ENCODE results near the gene SV2B.
A peak's percentile ranks its signal among the peaks of the same experiment; 100 is the strongest.

SV2B gene

GRCh38 chr15:91099995-91100813 is at the start of gene SV2B:
TSS of gene SV2B (plus strand) at chr15:91100257. CDS start at chr15:91226264, 126,007 bp downstream.
- no peak for TF ChIP-seq ZFX (IDR thresholded peaks at IDR 0.05)
- TF ChIP-seq CTCF (conservative IDR thresholded peaks at IDR 0.05) = no peak; the same call in 1 of the 2 replicates
- H3K27ac ChIP-seq = no peak within 1 kb of the TSS

GRCh38 chr15:91051248-91051647 is 48.8 kb upstream of the SV2B start:
- TF ChIP-seq CTCF (conservative IDR thresholded peaks at IDR 0.05) (no peak), ZFX (IDR thresholded peaks at IDR 0.05) (no peak)
- H3K27ac ChIP-seq = no peak overlapping the region

- TF ChIP-seq CTCF (conservative IDR thresholded peaks at IDR 0.05) (no peak), ZFX (IDR thresholded peaks at IDR 0.05) (no peak)
- no peak overlapping the region for H3K27ac ChIP-seq
Measured at GRCh38 chr15:91054816-91055215, 45.2 kb upstream of the SV2B start.

GRCh38 chr15:91055548-91056331 is 44.3 kb upstream of the SV2B start:
- peak; percentile 86 for TF ChIP-seq CTCF (conservative IDR thresholded peaks at IDR 0.05)
- TF ChIP-seq ZFX (IDR thresholded peaks at IDR 0.05) = no peak
- no peak overlapping the region for H3K27ac ChIP-seq

GRCh38 chr15:91061230-91061629 is 38.8 kb upstream of the SV2B start:
- TF ChIP-seq CTCF (conservative IDR thresholded peaks at IDR 0.05) (no peak), ZFX (IDR thresholded peaks at IDR 0.05) (no peak)
- no peak overlapping the region for H3K27ac ChIP-seq

GRCh38 chr15:91061997-91062396 is 38.1 kb upstream of the SV2B start:
- no peak for TF ChIP-seq CTCF (conservative IDR thresholded peaks at IDR 0.05)
- no peak for TF ChIP-seq ZFX (IDR thresholded peaks at IDR 0.05)
- no peak overlapping the region for H3K27ac ChIP-seq

- TF ChIP-seq ZFX (IDR thresholded peaks at IDR 0.05) (no peak), CTCF (conservative IDR thresholded peaks at IDR 0.05) (no peak)
- no peak overlapping the region for H3K27ac ChIP-seq
Measured at GRCh38 chr15:91065505-91065904, 34.6 kb upstream of the SV2B start.

All from C4-2B (cell line).